Stimulated activated CD8-positive, alpha-beta memory T cell treated with anti-CD3 and anti-CD28 coated beads, Interleukin-7, amount 100 ng/mL, for 1 hour (primary cell): ENCODE measurements around the gene RPRD1B.
"Not testable (repeated sequence)": the region's sequence is repeated elsewhere in the genome, so short reads cannot be mapped to it uniquely, and the experiment has no call there.

Experiments used
- DNase-seq, 2 donors: peaks; one replicate each; pipeline ENCODE4 v3.0.0-alpha.2; 2020; ENCODE audit warnings: low read depth in 2 of 2

Gene RPRD1B

GRCh38 chr20:38104285-38104684 lies 70.7 kb downstream of the RPRD1B start:
- DNase-seq: no peak

DNA sequence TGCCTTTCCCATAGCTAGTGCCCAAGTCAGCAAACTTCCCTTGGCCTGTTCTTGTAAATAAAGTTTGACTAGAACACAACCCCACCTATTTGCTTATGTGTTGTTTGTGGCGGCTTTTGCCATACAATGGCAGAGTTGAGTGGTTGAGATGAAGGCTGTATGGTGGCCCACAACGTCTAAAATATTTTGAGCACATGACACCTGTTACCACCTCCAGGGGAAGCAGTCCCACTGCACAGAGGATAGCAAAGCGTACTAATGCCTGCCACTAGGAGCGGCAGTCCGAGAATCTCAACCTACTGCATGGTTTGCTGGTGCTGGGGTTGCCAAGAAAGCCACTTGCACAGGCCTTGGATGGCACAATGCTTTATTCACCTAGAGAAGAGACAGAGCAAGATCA lies 72.9 kb downstream of the RPRD1B start:
- DNase-seq: no peak

GRCh38 chr20:38107386-38107785 lies 73.8 kb downstream of the RPRD1B start:
- not testable (repeated sequence) for DNase-seq

DNA sequence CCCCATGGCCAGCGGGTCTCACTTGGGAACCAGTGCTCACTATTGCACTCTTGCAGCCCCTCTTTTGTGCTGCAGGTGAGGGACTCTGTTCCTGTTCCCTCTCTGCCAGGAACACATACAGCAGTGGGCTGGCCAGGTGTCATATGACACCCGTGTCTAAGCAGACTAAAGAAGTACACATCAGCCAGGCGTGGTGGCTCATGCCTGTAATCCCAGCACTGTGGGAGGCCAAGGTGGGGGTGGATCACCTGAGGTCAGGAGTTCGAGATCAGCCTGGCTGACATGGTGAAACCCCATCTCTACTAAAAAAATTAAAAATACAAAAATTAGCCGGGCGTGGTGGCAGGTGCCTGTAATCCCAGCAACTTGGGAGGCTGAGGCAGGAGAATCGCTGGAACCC lies 74.4 kb downstream of the RPRD1B start:
- DNase-seq: not testable (repeated sequence)

DNA sequence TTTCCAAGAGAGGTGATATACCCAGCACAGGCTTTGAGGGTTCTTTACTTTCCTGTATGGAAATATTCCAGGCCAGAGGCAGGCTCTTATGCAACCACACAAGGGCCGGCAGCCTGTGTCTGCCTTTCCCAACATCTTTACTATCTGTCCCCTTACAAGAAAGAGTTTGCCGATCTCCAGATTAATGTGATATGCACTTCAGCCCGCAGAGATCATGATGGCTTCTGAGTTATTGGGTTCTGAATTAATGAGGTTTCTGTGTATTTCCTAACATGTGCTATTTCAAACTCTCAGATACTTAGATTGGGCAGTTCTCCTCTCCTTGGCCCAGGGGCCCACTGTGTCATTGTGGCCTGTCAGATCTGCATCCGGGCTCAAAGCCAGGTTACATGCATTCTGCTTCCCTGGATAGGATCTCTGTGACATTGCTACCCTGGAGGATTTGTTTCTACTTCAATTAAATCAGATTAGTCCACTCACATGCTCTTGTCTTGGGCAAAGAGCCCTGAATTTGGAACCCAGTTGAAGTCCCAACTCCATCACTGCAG lies 75.0 kb downstream of the RPRD1B start:
- DNase-seq: no peak

DNA sequence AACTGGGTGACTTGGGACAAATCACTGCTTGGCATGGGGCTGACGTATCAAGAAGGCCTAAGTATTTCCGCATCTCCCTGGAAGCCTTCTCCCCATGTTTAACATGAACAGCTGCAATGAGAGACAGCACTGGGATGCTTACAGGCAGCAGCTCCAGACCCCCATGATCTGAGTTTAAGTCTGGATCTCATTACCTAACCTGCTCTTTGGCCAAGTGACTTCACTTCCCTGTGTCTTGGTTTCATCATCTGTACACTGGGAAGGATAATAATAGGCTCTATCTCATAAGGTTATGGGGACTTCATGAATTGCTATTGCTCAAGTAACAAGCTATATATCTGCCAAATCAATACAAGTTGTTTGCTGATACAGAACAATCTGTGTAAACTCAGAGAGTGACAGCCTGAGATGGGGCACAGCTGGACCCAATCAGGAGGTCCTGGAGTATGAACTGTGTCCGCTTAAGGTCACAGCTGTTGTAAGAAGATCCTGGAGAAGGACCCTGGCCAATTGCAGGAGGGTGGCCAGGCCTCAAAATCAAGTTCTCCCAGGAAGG lies 75.5 kb downstream of the RPRD1B start:
- no peak for DNase-seq

DNA sequence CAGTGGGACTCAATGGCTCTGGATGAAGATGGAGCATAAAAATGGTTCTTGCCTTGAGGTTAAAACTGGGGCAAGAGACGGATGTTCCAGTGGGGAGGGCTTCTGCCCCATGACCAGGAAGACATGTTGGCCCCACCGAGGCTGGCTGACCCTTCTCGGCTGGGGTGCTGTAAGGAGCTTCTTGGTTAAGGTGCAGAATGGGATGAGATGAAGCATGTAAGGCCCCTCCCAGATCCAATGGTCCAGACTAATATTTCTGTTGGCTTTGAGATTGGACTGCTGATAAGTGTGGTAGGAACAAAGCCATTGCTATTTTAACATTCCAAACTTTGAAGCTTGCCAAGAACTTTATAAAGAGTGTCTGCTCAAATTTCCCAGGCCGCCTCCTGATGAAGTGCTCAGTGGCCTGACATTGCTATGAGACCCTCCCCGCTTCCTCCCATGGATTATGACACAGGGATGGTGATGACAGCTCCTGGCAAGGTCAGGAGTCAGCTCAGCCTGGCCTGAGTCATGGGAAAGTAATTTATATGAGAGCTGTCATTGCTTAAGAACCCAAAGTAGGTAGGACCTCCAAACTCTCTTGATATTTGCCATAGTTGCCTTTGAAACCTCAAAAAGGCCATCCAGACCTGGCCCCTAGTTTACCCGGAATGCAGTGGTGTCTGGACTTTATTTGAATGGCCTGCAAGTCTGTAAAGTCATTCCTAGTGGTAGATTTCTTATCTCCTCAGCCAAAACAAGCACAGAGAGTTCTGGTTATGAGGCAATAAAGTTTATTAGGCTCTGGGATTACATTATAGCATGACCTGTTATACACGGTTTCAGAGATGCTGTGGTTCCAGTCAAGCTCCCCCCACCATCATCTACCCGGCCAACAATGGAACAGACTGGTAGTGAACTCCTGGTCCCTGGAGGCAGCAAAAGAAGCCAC lies 76.3 kb downstream of the RPRD1B start:
- DNase-seq: no peak

- no peak for DNase-seq
Observed at GRCh38 chr20:38110525-38111178, 77.1 kb downstream of the RPRD1B start.

DNA sequence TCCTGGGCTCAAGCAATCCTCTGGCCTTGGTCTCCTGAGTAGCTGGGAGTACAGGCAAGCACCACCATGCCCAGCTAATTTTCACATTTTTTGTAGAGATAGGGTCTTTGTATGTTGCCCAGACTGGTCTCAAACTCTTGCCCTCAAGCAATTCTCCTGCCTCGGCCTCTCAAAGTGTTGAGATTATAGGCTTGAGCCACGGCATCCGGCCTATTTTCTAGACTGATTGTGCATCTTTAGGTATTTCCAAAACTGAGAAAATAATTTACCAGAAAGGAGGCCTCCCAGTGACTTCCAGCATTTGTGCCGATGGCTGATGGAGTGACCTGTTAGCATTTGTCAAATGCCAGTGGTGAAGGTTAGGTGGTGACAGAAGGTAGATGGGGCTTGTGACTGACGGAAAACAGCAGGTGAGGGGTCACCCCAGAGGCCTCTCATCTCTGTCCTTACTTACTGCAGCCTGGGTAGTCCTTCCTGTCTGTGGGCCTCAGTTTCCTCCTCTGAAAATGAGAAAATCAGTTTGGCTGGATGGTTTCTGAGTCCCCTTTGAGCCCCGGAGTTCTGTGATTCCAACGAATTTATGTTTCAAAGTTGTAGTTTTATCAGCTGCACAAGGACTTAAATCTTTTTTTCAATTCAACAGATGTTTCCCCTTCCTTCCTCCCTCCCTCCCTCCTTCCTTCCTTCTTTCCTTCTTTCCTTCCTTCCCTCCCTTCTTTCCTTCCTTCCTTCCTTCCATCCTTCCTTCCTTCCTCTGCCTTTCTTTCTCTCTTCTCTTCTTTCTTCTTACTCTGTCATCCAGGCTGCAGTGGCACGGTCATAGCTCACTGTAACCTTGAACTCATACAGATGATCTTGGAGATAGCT lies 78.1 kb downstream of the RPRD1B start:
- no peak for DNase-seq

- DNase-seq: no peak
Observed at GRCh38 chr20:38112261-38112929, 78.8 kb downstream of the RPRD1B start.

DNA sequence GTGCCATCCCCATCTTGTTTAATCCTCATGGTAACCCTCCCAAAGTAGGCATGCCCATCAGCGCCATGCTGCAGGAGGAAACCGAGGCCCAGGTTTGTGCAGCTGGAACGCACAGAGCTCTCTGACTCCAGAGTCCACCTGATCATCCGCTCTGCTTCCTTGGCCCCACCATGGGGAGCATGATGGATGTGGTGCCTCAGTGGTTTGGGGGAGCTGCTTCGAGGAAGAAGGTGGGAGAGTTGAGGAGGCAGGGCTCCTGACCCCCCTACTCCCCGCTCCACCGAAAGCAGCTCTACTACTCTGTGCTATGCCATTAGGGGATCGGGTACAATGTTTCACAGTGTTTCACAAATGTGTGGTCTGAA lies 79.4 kb downstream of the RPRD1B start:
- DNase-seq: no peak

- DNase-seq: no peak
Observed at GRCh38 chr20:38113401-38114325, 80.1 kb downstream of the RPRD1B start.

DNA sequence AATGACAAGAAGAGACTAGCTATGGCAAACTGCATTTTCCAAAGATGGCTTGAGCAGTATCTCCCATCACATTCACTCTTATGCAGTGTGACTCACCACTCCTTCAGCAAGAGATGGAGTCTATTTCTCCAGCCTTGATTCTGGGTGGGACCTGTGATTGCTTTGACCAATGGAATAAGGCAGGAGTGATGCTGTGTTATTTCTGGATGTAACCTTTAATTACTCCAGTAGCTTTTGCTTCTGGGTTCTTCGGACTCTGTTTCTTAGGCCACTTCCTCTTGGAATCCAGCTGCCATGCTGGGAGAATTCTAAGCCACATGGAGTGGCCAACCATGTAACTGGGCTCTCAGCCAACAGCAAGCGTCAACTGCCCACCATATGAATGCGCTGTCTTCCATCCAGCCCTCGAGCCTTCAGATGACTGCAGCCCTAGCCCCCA lies 80.8 kb downstream of the RPRD1B start:
- no peak for DNase-seq

- DNase-seq: no peak
Observed at GRCh38 chr20:38115205-38115604, 81.7 kb downstream of the RPRD1B start.

DNA sequence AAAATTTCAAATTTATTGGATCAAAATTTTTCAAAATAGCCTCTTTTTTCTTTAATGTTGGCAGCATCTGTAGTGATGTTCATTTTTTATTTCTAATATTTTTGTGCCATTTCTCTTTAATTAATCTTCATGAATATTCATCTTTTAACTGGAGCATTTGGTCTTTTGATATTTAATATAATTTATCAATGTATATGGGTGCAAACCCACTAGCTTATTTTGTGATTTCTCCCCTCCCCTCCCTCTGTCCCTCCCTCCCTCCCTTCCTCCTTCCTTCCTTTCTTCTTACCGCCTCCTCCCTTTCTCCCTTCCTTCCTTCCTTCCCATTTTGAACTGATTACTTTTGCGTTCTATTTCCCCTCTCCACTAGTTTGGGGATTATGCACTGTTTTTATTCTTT lies 82.3 kb downstream of the RPRD1B start:
- DNase-seq: no peak

DNA sequence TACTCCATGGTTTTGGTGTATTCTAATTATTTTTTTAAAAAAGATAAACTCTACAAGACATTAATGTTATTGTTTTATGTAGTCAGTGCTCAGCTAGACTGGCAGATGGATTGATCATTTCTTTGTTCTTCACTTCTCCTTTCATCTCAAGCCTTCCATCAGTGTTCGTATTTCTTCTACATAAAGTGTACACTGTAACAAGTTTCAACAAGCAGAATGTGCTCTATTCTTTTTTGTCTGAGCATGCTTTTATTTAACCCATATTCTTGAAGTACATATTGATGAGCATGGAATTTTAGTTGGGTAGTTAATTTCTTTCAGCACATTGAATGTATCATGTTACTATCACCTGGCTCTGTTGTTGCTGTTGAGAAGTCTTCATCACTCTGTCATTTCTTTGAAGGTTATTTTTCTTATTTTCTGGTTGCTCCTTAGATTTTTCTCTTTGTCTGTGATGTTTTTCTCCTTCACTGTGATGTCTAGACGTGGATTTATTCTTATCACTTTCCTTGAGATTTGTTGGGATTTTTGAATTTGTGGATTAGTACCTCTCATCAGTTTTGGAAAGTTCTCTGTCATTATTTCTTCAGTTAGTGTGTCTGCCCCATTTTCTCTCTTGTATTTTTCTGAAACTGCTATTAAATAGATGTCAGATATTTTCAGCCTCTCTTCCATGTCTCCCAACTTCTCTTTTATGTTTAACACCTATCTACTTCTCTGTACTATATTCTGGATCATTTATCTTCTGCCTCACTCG lies 83.0 kb downstream of the RPRD1B start:
- no peak for DNase-seq

DNA sequence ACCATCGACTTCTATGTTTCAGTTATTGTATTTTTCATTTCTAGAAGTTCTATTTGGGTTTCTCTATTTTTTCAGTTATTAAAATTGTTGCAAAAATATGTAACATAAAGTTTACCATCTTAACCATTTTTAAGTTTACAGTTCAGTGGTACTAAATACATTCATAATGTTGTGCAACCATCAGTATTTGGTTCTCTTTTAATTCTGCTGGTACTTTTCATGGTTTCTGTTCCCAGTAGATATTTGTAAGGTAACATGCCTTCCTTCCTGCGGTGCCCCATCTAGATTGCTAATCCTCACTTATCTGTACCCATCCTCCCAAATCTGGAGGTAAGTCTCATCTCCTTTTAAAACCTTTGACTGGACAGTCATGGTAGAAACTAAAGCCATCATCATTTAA lies 83.7 kb downstream of the RPRD1B start:
- no peak for DNase-seq

DNA sequence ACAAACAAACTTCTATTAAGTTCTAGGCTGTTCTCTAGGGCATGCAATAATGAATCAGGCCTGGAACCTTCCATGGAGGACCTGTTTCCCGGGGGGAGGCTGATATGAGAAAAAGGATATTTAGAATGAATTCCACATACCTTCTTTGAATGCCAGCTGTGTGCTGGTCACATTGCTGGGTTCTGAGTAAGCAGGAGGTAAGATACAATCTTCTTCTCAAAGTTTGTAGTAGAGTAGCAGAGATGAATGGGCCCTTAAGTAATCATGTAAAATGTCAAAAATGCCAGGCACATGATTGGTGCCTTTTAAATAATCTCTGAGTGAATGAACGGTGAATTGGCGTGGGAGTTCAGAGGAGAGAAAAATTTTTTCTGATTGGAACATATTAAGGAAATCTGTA lies 84.1 kb downstream of the RPRD1B start:
- DNase-seq: no peak

DNA sequence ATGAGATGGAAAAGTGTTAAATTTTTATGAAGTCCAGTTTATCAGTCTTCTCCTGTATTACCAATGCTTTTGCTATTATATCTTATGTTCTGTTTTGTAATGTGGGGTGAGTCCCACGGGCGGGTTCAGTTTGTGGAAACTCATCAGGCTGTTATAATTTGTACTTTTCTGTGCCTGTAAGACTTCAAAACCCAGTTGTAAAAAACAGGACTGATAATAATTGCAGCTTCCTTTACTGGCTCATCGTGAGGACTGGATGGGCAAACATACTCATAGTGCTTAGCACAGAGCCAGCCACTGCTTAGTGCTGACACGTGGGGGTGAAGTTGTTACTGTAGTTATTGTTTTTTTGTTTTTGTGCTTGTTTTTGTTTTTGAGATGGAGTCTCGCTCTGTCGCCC lies 85.9 kb downstream of the RPRD1B start:
- no peak for DNase-seq
